Stimulated activated CD4-positive, alpha-beta T cell treated with anti-CD3 and anti-CD28 coated beads, TNF-alpha, amount 100 ng/mL, for 24 hours (primary cell): ENCODE measurements around the gene EPHA10.

Experiments used
- DNase-seq, 3 experiments: peaks; one replicate each; pipeline ENCODE4 v3.0.0-alpha.2; 2020; ENCODE audit warnings: low read depth in 3 of 3

EPHA10 gene

DNA sequence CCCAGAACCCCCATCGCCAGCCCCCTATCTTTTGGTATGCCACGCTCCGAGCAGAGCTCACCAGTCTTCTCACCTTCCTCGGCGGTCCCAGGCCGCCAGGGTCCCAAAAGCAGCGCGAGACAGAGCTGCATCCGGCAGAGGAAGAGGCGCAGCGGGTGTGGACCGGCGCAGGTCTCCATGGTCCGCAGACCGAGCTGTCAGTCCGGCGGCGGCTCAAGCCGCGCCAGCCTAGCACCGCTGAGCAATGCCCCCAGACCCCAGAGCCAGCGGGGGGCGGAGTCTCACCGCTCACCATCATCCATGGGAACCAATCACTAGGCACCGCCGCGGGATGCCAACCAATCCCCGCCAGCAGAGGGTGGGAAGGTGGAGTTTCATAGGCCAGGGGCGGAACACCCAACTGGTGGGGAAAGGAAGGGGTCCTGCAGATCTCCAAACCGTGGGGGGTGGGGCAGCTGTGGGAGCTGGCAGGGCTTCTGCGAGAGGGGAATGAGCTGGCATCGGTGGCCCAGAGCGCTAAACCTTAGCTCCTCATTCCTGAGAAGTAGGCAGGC, at the start of gene EPHA10:
Gene EPHA10, minus strand, starts transcription at position 233 of the 554 bp plus-strand sequence. Its CDS starts 54 bp downstream, at position 179.
- DNase-seq = no peak

- DNase-seq = no peak
Observed at GRCh38 chr1:37814252-37814651, 49.3 kb upstream of the EPHA10 start.

- DNase-seq = no peak
Observed at GRCh38 chr1:37813529-37814145, 48.7 kb upstream of the EPHA10 start.

GRCh38 chr1:37811027-37811655, 46.2 kb upstream of the EPHA10 start:
- peak; percentile 35 to 58 (median 39) for DNase-seq

DNA sequence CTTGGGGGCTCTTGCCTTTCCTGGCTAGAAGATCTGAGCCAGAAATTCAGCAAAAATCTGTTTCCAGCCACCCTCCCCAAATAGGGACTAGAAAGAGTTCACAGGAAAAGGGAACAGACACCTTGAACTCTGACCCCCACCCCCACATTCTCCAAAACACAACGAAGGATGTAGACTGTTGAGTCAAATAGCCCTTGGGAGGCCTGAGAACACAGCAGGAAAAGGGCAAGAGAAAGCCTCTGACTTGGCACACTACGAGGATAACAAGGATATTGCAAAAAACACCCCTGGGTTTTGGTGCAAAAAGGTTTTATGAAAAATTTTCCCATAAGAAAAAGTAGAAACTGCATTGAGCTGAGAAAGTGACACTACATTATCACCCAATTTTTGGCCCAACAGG, 45.0 kb upstream of the EPHA10 start:
- no peak for DNase-seq

GRCh38 chr1:37808369-37809319, 43.7 kb upstream of the EPHA10 start:
- DNase-seq = peak in 1 of 3 experiments; percentile 45

DNA sequence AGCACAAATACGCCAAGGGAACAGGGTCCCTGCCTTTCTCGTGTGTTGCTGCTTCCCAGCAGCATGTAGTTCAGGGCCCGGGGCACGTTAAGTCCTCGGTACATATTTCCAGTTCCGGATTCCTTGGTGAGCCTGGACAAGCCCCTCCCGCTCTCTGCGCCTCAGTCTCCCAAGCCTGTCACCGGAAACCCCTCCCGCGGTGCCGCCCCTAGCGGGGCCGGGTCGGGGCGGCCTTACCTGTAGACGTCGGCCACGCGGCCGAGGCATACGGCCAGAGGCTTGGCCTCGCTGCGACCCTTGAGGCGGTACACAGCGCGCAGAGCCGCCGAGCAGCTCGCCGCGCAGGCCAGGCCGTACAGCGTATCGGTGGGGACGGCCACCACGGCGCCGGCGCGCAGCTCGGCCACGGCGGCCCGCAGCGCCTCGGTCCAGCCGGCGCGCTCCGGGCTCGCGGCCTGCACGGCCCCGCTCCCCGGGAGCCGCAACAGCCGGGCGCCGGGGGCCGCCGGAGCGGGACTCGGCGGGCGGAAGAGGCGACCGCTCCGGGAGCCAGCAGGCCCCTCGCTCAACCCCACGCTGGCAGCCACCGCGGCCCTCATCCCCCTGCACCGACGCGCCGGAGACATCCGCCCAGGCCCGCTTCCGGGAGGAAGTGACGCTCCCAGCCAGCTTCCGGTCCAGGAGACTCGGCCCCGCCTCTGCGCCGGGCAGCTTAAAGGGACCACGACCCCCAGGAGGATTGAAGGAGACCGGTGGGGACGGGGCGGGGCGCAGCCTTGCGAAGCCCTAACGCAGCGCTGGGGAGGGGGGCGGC, 42.8 kb upstream of the EPHA10 start, which contains the start of the genes C1orf122 and YRDC:
Gene C1orf122, plus strand, starts transcription at position 236 of the 814 bp plus-strand sequence. CDS start 615 bp downstream, outside the sequence.
Gene YRDC, minus strand, starts transcription at position 654 of the 814 bp plus-strand sequence. Its CDS starts 28 bp downstream, at position 626.
- peak; percentile 89 to 94 (median 90) for DNase-seq

DNA sequence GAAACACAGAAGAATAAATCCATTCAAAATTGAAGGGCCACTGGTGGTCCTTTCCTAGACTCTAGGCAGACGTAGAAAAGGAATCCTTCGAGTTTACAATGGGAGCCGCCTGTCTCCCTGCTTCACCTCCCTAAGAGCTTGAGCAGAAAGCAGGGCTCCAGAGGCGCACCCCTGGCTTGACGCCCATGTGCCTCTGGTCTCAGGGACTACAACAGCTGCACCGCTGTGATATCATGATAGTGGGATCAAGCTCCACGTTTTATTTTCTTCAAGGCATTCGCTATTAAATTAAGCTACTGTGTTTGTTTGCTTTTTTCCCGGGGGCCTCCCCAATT, 42.3 kb upstream of the EPHA10 start:
- no peak for DNase-seq

DNA sequence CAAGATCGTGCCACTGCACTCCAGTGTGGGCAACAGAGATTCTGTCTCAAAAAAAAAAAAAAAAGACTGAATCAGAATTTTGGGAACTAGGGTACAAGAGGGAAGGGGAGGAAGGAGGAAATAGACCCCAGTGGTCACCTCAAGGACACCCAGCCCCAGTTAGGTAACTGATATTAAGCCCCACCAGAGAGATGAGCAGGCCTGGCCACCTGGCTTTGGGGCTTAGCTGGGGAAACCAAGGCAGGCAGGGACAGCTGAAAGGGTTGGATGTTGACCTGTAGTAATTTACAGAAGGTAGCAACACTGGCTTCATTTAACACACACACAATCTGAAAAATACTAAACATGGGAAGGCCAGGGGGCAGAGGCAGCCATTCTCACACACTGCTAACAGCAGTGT, 37.5 kb upstream of the EPHA10 start:
- no peak for DNase-seq

DNA sequence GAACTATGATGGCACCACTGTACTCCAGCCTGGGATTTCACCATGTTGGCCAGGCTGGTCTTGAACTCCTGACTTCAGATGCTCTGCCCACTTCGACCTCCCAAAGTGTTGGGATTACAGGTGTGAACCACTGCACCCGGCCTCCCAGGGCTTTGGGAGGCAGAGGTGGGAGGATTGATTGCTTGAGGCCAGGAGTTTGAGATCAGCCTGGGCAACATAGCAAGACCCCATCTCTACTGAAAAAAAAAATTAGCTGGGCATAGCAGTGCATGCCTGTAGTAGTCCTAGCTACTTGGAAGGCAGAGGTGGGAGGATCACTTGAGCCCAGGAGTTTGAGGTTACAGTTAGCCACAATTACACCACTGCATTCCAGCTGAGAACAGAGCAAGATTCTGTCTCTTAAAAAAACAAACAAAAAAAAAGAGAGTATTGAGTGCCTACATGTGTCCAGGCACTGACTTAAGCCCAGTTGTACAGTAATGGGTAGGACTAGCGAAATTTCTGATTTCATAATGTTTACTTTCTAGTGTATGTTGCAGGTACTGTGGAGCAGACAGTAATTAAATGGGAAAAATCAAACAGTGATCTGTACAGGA, 32.9 kb upstream of the EPHA10 start:
- DNase-seq = no peak

- peak in 1 of 3 experiments; percentile 48 for DNase-seq
Observed at GRCh38 chr1:37795340-37796125, 30.6 kb upstream of the EPHA10 start.

- no peak for DNase-seq
Observed at GRCh38 chr1:37794372-37795339, 29.7 kb upstream of the EPHA10 start.

DNA sequence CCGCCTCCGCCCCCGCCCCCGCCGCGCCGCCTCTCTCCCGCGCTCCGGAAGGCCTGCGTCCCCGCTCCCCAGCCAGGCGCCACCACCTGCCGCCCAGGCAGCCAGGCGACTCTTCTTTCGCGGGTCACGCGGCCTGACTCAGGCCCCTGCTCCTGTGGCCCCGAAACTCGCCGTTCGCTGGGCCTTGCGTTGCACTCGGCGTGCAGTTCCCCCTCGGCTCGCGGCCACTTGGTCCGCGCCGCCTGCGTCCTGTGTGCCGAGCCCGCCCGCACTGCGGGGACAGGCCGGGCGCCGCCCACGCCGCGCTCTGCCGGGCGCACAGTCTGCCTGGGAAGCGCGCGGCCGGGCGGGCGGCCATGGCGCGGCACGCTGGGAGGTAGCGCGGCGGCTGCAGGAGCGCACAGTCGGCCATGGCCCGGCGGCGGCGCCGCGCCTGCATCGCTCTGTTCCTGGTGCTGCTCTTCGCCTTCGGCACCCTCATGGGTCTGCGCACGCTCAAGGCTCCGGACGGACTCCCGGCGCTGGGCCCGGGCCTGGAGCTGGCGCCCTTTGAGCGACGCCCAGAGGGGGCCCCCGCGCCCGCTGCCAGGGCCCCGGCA, 29.0 kb upstream of the EPHA10 start, which contains the start of gene MANEAL:
Gene MANEAL, plus strand, starts transcription at position 75 of the 599 bp plus-strand sequence. Its CDS starts 336 bp downstream, at position 411.
- DNase-seq = peak in 1 of 3 experiments; percentile 26

- DNase-seq = no peak
Observed at GRCh38 chr1:37792943-37793686, 28.2 kb upstream of the EPHA10 start.

DNA sequence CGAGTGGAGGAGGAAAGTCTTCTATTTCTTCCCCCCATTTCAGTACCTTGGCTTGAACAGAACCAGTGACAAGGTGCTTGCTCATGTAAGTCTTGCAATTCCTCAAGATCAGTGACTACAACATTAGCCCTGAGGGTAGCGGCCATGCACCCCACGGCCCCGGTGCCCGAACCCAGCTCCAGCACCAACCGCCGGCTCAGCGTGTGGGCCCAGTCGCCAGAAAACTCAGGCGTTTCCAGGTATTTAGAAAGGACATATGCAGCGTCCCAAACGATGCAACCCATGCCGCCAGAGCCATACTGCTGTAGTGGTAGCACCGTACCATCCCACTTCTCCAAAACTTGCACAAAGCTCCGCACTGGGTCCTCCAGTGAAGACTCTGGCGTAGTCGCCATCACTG, 17.6 kb upstream of the EPHA10 start:
- DNase-seq = no peak

DNA sequence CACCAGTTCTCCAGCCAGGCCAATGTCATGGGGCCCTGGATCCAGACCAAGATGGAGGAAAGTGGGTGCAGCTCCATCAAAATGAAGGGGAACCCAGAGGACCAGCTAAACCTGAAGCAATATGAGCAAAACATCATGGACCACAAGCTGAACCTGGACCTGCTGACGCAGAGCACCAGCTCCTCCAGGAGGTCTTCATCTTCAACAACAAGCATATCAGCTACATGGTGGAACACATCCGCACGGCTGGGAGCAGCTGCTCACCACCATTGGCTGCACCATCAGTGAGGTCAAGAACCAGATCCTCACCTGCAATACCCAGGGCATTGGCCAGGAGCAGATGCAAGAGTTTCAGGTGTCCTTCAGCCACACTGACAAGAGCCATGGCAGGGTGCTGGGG, 13.7 kb upstream of the EPHA10 start:
- DNase-seq = no peak

DNA sequence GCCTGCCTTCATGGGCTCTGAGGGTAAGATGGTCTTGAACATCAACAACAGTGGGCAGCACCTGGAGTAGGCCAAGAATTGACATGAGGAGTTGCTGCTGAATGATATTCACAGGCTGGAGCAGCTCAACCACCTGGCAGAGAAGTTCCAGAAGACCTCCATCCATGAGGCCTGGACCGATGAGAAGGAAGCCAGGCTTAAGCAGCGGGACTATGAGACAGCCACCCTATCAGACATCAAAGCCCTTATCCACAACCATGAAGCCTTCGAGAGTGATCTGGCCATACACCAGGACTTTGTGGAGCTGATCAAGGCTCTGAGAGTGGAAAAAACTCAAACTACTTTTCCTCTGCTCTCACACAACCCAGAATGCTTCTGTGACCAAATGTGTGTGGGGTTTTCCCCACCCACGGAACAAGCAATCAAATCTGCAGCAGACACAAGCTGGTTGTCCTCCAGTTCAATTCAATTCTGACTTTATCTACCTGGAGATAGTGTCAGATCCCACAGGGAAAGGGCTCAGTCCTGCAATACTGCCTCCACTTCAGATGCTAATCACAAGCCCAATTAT, 12.1 kb upstream of the EPHA10 start:
- DNase-seq = peak in 1 of 3 experiments; percentile 30
